Stomach (tissue), 4 donors: ENCODE data around the gene LSAMP.

Source experiments
- CTCF ChIP-seq, 7 experiments: fragments of 450-650 bp in 4 of 7; fragments of 200-600 bp in 3 of 7; sonication (generic) in 3 of 7; IDR thresholded peaks; one replicate each; pipeline ENCODE4 v1.5.1; 2016 to 2019; ENCODE audit warnings: antibody characterized with exemption in 7 of 7, control low read depth in 2 of 7, mild to moderate bottlenecking in 1 of 7
- EP300 ChIP-seq: sonication (generic); formaldehyde crosslinking; IDR thresholded peaks from one replicate; pipeline ENCODE4 v1.6.1; 2017; ENCODE audit warnings: antibody characterized with exemption
- POLR2A ChIP-seq, 4 donors: fragments of 450-650 bp; IDR thresholded peaks; one replicate each; pipeline ENCODE4 v1.6.1; 2016; ENCODE audit warnings: antibody characterized with exemption in 4 of 4, control low read depth in 2 of 4, mild to moderate bottlenecking in 1 of 4, moderate library complexity in 1 of 4

DNA sequence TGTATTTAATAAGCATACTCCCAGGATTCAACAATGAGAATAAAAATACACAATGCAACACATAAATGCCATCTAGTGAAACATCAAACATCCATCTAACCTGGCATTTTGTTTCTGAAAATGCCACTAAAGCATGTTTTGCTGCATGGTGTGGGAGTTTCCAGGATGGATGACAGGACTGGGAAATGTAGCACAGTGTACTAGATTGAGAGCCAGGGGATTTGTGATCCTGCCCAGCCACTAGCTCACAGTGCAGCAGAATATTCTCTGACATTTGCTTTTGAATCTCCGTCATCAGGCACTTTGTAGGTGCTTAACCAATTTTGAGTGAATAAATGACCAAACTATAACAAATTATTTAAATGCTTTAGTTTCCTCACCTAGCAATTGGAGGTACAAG is 417.1 kb downstream of the LSAMP start:
- TF ChIP-seq POLR2A (IDR thresholded peaks at IDR 0.05) (no peak), CTCF (IDR thresholded peaks at IDR 0.05) (no peak), EP300 (no peak)
